GM18508 (cell line): ENCODE measurements around the gene ZBTB7A.

Experiments used
- ATAC-seq: cut with Tn5 transposase; IDR thresholded peaks from one replicate; pipeline ENCODE4 v1.9.1; 2021; ENCODE audit warnings: moderate number of reproducible peaks; ENCODE audit not compliant: insufficient read depth, unreplicated experiment

The ZBTB7A gene

DNA sequence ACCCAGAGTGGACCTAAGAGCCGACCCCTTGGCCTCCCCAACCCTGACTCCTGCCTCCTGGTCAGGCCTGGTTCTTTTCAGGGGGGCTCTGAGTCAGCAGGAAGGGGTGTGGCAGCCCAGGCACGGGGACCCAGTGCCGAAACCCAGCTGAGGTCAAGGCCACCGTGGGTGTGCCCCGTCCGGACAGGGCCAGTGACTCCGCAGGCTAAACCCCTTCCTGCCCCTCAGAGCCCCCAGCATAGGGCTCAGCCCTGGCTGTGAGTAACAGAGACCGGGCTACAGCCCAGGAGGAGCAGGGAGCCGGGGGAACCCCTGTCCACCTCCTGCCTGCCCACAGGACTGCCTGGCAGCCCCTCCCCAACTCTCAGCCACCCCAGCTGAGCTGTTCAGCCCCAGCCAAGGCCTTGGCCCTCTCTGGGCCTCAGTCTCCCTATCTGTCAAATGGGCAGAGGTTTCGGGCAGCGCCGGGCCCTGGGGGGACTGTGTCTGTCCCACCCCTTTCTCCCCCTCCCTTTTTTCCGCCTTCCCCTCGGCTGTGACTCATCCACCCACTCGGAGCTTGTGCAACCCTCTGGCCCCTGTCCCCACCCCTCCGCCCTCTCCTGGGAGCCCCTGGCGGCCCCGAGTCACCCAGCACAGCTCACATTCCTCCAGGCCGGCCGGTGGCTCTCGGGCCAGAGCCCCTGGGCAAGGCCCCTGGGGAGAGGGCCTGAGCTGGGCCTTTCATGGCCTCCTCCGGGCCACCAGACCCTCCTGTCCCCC lies 8.6 kb downstream of the ZBTB7A start:
- no peak for ATAC-seq

GRCh38 chr19:4055209-4055552 lies 11.5 kb downstream of the ZBTB7A start:
- no peak for ATAC-seq

GRCh38 chr19:4054441-4055208 lies 12.1 kb downstream of the ZBTB7A start:
- ATAC-seq: no peak

- no peak for ATAC-seq
These were observed 13.0 kb downstream of the ZBTB7A start for GRCh38 chr19:4053423-4054324.

DNA sequence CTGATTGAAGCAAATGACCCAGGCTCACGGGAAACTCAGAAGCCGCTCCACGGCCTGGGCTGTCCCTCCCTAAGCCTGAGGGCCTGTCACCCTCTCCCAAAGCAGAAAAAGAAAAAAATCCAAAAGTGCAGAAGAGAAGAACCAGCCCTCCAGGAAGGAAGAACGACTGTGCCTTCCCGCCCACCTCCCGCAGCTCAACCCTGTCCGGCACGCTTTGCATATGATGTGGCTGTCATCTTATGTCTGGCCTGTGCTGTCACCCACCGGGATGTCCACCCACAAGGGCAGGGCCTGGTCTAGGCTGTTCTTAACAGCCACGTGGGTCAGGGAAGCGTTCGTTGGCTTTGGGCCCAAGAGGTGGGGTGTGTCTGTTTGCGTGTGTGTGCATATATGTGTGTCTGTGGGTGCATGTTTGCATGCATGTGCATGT lies 13.7 kb downstream of the ZBTB7A start:
- ATAC-seq: no peak

- ATAC-seq: no peak
These were observed 14.3 kb downstream of the ZBTB7A start for GRCh38 chr19:4052114-4052992.

DNA sequence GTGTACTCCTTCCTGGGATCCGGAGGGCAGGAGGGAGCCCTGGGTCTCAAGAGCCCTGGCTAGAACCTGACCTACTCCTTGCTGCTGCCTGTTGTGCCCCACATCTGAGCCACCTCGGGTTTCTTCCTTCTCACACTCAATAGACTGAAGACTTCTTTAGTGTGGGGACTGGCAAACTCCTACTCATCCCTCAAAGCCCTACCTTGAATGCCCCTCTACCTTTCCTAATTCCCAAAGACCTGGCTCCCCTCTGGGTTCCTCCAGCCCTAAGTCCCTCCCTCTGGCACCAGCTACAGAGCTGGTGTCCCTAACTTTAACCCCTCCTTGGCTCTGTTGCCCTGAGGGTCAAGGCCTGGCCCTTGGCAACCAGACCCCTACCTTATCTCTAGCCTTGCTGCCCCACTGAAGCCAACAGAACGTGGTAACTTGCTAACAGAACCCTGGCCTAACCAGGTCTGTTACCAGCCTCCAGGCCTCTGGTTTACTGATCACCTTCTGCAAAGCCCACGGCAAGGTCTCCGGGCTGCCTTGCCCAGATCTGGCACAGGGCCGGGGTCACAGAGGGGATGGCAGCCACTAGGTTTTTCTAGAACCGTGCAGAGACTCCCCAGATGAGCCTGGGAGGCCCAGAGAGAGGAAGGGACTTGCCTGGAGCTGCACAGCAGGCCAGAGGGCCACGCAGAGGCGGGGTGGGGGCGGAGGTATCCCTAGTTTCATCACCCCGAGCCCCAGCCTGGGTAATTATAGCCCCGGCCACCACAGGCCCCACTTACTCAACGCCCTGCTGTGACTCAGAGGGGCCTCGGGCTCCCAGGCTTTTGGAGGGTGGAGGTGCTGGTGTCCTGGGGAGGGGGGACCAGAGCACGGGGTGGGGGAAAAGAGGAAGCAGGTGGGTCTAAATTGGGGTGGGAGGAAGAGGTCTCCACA lies 15.3 kb downstream of the ZBTB7A start:
- ATAC-seq: no peak

GRCh38 chr19:4049432-4049831 lies 17.3 kb downstream of the ZBTB7A start:
- no peak for ATAC-seq

- no peak for ATAC-seq
These were observed 19.6 kb downstream of the ZBTB7A start for GRCh38 chr19:4046946-4047683.

DNA sequence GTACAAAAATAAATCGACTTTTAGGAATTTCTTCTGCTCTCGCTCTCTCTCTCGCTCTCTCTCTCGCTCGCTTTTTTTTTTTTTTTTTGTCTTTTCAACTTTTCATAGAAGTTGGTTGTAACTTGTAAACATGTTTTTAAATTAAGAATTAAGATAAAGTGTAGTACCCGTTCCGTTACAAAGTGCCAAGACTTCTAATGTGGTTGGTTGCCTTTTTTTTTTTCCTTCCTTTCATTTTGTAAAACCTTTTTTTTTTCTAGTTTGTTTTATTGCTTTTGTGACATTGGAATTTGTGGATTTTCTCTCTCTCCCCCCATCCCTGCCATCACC lies 20.4 kb downstream of the ZBTB7A start:
- ATAC-seq: no peak

DNA sequence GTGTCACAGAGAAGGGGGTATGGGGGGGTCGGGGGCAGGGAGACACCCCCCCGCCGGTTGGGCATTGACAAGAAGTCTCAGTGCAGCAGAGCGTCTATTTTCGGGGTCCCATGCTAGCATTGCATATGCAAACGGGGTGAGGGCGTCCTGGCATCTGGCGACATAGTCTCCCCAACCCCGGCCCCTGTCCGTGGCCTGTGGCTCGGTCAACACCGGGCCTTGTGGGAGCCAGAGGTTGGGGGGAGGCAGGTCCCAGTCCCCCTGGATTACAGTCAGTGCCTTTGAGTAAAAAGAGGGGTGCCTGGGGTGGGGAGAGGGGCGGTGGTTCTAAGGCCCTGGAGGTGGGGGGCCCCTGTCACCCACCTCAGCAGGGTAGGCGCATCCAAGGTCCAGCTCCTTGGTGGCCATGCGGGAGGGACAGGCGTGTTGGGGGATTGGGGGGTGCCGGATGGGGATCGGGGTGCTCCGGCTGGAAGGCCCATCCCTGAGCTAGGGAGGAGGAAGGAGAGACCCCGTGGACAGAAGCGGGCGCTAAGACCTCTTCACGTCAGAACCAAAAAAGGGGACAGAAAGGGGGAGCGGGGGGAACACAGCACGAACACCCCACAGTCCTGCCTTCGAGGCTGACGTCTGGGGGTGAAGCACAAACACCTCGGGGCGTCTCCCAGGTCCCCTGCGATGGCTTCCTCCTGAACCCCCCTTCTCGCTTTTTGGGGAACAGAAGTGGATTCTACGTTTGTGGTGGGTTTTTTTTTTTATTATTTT lies 20.9 kb downstream of the ZBTB7A start:
- ATAC-seq: no peak

GRCh38 chr19:4044990-4045465 lies 21.7 kb downstream of the ZBTB7A start:
- ATAC-seq: no peak

- ATAC-seq: no peak
These were observed 22.6 kb downstream of the ZBTB7A start for GRCh38 chr19:4043966-4044715.

- no peak for ATAC-seq
These were observed 23.3 kb downstream of the ZBTB7A start for GRCh38 chr19:4043401-4043800.

DNA sequence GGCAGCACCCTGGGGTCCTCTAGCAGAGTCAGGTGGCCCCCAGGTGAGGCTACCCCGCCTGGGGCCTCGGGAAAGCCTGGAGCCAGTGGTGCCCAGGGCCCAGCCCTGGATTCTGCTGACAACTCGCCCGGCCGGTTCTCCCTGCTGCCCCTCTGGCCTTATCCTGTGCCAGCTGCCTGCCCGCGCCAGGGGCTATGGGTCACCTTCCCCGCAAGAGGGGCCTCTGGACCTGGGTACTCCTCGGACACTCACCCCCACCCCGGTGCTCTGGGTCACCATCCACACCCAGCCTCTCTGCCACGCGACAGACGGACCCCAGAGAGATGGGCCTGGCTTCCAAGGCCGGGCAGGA lies 24.0 kb downstream of the ZBTB7A start:
- ATAC-seq: no peak

DNA sequence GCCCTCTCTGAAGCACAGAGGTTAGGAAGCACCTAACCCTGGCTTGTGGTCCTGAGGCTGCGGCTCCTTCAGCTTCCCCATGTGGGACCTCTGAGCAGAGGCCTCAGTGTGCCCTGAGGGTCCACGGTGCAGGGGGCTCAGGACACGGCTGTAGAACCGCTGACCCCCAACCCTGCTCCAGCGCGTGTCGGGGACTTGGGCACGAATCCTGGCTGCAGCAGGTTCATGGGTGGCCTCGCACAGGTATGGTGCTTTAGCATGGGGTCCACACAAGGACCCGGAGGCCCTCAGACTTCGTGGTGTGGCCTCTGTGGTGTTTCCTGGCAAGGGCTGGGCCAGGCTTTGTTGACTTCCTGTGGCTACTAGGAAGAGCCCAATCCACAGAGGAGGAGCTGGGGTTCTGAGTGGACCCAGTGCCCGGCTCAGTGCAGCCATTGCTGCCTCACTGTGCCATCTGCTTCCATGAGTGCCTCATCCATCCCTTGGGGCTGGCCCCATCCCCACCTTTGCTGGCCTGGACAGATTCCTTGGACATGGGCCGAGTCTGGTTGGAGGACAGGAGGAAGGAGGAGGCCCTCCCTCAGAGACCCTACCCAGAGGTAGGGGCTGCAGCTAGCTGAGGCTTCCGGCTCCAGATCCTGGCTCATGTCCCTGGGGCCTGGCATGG lies 24.5 kb downstream of the ZBTB7A start:
- no peak for ATAC-seq
